GM19025 (cell line): ENCODE results near the gene KIF2A.

ENCODE experiments used
- ATAC-seq: cut with Tn5 transposase; IDR thresholded peaks from one replicate; pipeline ENCODE4 v1.9.1; 2021; ENCODE audit warnings: mild to moderate bottlenecking, low read depth, moderate library complexity; ENCODE audit not compliant: unreplicated experiment

KIF2A gene

GRCh38 chr5:62373382-62373781 lies 67.4 kb downstream of the KIF2A start:
- ATAC-seq = no peak

GRCh38 chr5:62374090-62374489 lies 68.1 kb downstream of the KIF2A start:
- ATAC-seq = no peak

DNA sequence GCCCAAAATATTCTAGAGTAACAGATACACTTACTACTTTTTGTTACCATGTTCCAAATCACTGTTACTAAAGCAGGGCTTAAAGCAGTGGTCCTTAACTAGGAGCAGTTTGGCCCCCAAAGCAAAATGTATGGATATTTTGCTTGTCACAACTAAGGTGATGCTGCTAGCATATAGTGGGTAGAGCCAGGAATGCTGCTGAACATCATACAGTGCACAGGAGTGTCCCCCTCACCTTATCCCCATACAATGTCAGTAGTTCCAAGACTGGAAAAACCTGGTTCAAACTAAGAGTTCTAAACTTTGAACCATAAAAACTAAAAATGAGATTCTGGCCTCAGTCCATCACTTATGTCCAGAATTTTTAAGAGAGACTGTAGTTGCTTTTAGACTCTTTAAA lies 69.6 kb downstream of the KIF2A start:
- ATAC-seq = no peak

GRCh38 chr5:62376064-62376463 lies 70.1 kb downstream of the KIF2A start:
- ATAC-seq = no peak

- ATAC-seq = no peak
These were observed 79.1 kb downstream of the KIF2A start for GRCh38 chr5:62385131-62385530.

- ATAC-seq = no peak
These were observed 79.9 kb downstream of the KIF2A start for GRCh38 chr5:62385816-62386400.

DNA sequence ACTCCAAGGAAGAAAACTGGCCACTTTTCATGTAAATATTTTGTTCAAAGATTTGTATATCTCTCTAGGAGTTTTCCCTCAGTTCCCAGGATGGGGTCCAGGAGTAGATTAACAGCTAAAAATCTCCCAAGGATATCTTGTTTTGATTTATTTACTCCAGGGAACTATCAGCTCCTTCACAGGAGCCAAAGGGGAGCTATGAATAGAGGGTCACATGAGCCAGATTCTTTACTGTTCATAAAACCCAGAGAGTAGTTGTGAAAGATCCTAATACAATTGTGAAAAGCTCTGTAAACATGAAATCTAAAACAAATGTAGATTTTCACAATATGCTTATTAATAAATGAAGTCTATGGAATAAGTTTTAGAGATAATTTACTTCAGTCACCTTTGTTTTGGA lies 80.8 kb downstream of the KIF2A start:
- ATAC-seq = no peak

DNA sequence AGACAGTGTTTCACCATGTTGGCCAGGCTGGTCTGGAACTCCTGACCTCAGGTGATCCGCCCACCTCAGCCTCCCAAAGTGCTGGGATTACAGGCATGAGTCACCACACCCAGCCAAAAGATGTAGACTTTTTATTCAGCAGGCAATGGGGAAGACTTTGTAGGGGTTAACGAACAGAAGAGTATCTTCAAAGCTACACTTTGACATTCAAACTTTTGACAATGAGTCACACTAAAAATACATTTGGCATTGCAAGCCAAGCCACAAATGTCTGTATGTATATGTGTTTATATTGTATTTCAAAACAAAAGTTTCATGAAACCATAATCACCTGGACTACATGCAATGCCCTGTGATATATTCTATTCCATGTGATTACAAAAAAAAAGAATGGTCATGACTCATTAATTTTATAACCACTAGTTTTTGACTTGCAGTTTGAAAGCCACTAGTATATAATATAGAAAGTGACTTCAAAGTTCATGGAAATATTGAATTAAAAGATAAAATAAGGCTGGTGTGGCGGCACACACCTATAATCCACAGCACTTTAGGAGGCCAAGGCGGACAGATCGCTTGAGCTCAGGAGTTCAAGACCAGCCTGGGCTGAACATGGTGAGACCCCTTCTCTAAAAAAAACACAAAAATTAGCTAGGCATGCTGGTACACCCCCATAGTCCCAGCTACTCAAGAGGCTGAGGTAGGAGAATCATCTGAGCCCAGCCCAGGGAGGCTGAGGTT lies 89.4 kb downstream of the KIF2A start:
- ATAC-seq = no peak

- ATAC-seq = peak; percentile 98
These were observed 97.6 kb downstream of the KIF2A start, which contains the start of gene DIMT1 for GRCh38 chr5:62403411-62404250. Gene DIMT1 (minus strand): TSS chr5:62403905. CDS start chr5:62403772, 133 bp downstream.

GRCh38 chr5:62412549-62413329 lies 106.7 kb downstream of the KIF2A start, which contains the start of gene IPO11:
Gene IPO11 (plus strand): TSS chr5:62412763. CDS start chr5:62437280, 24,517 bp downstream.
- ATAC-seq = peak; percentile 96

DNA sequence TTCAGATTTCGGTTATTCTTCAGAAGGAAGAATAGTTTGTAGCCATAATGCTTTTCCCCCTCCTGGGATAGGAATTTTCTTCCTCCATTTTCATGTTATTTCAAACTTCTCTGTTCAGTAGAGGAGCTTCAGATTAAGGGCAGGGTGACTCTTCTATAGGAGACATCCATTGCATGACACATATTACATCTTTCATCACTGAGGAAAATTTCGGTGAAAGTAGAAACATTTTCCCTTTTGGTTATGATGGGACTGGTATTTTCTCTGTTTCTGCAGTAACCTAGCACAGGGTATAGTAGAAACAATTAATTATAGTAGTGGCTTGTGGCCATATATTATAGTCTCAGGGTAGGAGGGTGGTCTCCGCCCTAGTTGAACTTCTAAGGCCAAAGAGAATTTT lies 107.7 kb downstream of the KIF2A start:
- ATAC-seq = no peak

GRCh38 chr5:62418462-62419076 lies 112.6 kb downstream of the KIF2A start:
- no peak for ATAC-seq

- ATAC-seq = no peak
These were observed 113.6 kb downstream of the KIF2A start for GRCh38 chr5:62419609-62420008.

GRCh38 chr5:62421414-62421813 lies 115.4 kb downstream of the KIF2A start:
- no peak for ATAC-seq

GRCh38 chr5:62424763-62425162 lies 118.8 kb downstream of the KIF2A start:
- ATAC-seq = no peak

DNA sequence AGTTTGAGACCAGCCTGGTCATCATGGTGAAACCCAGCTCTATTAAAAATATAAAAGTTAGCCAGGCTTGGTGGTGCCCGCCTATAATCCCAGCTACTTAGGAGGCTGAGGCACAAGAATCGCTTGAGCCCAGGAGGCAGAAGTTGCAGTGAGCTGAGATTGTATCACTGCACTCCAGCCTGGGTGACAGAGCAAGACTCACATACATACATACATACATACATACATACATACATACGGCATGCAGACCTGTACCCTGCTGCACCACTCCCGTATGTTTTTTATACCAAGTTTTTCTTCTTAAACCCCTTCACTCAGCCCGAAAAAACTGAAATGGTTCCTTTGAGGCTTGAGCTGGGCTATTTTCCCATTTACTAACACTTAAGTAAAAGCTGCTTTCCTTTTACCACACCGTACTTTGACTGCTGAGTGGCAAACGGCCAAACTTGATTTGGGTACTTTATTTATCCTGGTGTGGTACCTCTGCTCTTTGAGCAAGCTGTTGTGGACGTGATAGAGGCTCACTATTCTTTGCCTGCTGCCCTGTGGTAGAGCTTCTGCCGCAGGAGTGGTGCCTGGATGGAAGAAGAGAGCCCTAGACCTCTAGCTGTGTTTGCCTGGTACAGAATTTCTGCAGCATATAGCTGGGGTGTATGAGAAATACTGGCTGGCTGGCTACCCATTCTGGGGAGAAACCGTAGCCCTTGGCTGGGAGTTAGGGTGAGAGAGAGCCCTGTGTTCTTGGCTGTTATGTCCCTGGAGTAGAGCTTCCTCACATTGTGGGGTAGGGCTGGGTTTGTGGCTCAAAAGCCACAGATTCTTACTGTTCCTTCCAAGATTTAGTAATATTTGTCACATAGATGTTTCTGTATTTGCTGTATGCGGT lies 126.0 kb downstream of the KIF2A start:
- no peak for ATAC-seq

DNA sequence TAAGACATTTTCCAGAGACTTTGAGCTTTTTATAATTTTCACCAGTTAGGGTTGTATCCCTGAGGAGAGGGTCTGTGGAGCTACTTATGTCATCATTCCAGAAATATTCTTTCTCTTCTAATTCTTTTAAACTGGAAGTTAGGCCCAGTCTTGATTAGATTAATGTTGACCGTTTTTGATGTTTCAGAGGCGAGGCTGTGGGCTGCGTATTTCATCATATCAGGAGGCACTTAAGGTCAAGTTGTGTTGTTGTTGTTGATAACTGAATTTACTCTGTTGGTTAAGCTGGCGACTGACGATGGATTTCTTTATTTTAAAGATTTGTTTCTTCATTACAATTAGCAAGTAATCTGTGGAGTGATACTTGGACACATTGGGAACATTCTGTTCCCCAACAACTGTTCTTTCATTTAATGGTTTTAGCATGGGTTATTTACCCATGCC lies 126.6 kb downstream of the KIF2A start:
- no peak for ATAC-seq
